HG02938 (cell line): ENCODE data around the gene MEP1A.
"Not testable (repeated sequence)": the region's sequence is repeated elsewhere in the genome, so short reads cannot be mapped to it uniquely, and the experiment has no call there.

Experiments
- ATAC-seq: cut with Tn5 transposase; IDR thresholded peaks from one replicate; pipeline ENCODE4 v1.9.1; 2021; ENCODE audit warnings: mild to moderate bottlenecking, moderate library complexity; ENCODE audit not compliant: unreplicated experiment

The MEP1A gene

GRCh38 chr6:46832816-46833215 is 39.6 kb downstream of the MEP1A start:
- no peak for ATAC-seq

- ATAC-seq: not testable (repeated sequence)
These were observed 41.2 kb downstream of the MEP1A start for GRCh38 chr6:46834257-46834916.

GRCh38 chr6:46834991-46835390 is 41.8 kb downstream of the MEP1A start:
- ATAC-seq: not testable (repeated sequence)

GRCh38 chr6:46838033-46838432 is 44.8 kb downstream of the MEP1A start:
- no peak for ATAC-seq

- not testable (repeated sequence) for ATAC-seq
These were observed 49.2 kb downstream of the MEP1A start for GRCh38 chr6:46842252-46842846.

- no peak for ATAC-seq
These were observed 51.9 kb downstream of the MEP1A start for GRCh38 chr6:46845126-46845525.

GRCh38 chr6:46848684-46849360 is 55.6 kb downstream of the MEP1A start:
- peak; percentile 58 for ATAC-seq

- ATAC-seq: no peak
These were observed 56.1 kb downstream of the MEP1A start for GRCh38 chr6:46849361-46849690.

GRCh38 chr6:46850792-46851191 is 57.6 kb downstream of the MEP1A start:
- no peak for ATAC-seq

GRCh38 chr6:46851576-46851975 is 58.4 kb downstream of the MEP1A start:
- not testable (repeated sequence) for ATAC-seq

GRCh38 chr6:46855966-46856365 is 62.8 kb downstream of the MEP1A start:
- peak; percentile 61 for ATAC-seq

GRCh38 chr6:46862381-46862780 is 69.2 kb downstream of the MEP1A start:
- no peak for ATAC-seq

- ATAC-seq: no peak
These were observed 70.6 kb downstream of the MEP1A start for GRCh38 chr6:46863791-46864190.

GRCh38 chr6:46865221-46865620 is 72.0 kb downstream of the MEP1A start:
- no peak for ATAC-seq

- no peak for ATAC-seq
These were observed 74.2 kb downstream of the MEP1A start for GRCh38 chr6:46867411-46867810.

- no peak for ATAC-seq
These were observed 82.9 kb downstream of the MEP1A start for GRCh38 chr6:46876126-46876525.

- no peak for ATAC-seq
These were observed 85.8 kb downstream of the MEP1A start for GRCh38 chr6:46879003-46879402.

- no peak for ATAC-seq
These were observed 89.5 kb downstream of the MEP1A start for GRCh38 chr6:46882645-46883044.

GRCh38 chr6:46888031-46888430 is 94.8 kb downstream of the MEP1A start:
- ATAC-seq: no peak

GRCh38 chr6:46888578-46888977 is 95.4 kb downstream of the MEP1A start:
- ATAC-seq: no peak
